Globus pallidus (tissue), 1 donor: ENCODE measurements around the gene CLCN4.

ENCODE experiments used
- DNase-seq: peaks from one replicate; pipeline ENCODE4 v3.0.0-alpha.2; 2015; ENCODE audit warnings: low spot score

Gene CLCN4

GRCh38 chrX:10156199-10157031, at the start of gene CLCN4:
TSS of gene CLCN4 (plus strand) at chrX:10156975. CDS start at chrX:10185033, 28,058 bp downstream.
- DNase-seq = peak; percentile 83

- DNase-seq = no peak
These were observed 49.3 kb upstream of the CLCN4 start for GRCh38 chrX:10107483-10107882.

GRCh38 chrX:10108288-10108687, 48.5 kb upstream of the CLCN4 start:
- DNase-seq = no peak

GRCh38 chrX:10109695-10110094, 47.1 kb upstream of the CLCN4 start:
- peak; percentile 81 for DNase-seq

DNA sequence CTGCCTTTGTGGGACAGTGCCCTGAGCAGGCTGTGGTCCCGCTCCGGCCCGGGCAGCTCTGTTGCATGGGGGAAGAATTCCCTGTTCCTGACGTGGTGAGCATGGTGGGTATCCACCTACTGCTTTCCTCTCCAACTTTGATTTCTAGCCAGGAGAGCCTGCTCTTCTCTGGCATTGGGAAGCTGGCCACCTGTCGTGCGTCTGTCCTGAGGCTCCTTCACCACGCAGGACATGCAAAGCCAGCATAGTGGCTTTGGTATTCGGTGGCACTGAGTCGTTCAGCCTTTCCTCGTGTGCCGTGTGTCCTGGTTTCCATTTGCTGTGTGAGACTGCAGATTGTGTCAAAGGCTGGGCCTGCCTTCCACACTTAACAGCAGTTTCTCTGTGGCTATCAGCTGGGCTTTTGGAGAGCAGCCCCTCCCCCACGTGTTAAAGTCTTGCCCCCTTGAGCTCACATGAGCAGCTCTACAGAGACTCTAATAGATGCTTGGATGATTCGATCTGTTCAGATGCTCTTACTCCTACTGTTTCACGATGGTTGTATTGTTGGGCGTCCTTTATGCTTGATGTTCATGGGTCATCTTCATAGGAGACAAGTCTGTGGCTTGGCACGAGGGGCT, 46.3 kb upstream of the CLCN4 start:
- no peak for DNase-seq

- DNase-seq = no peak
These were observed 45.8 kb upstream of the CLCN4 start for GRCh38 chrX:10110984-10111363.

DNA sequence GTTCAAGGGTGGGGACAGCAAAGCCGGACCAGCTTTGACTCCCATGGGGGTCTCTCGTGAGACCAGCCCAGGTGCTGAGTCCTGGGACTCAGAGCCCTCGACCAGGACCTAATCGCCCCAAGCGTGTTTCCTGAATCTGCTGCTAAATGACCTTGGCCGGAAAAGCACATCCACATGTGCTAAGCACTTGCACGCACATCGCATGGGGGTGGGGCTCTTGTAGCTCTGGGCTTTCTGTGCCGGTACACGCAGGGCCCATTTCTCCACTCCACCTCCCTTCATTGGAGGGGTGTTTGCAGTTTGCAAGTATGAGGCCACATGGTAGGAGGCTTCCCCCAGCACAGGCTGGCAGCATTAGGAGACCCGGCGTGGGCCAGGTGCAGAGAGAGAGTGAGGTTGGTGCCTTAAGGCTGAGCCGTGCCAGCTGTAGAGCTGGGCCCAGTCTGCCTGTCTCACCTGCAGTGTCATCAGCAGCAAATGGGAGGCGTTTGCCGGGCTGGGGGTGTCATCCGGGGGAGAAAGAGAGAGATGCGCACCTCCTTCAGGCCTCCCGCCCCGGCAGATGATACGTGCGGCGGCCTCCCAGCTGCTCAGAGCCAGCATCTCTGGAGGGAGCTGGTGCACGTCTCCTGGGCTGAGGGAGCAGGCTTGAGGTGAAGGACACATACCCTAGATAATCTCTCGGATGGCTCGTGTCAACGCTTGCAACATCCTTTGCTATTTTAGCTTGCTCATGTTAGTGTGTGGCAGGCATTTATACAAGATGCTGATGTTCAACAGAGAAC, 45.2 kb upstream of the CLCN4 start:
- no peak for DNase-seq

DNA sequence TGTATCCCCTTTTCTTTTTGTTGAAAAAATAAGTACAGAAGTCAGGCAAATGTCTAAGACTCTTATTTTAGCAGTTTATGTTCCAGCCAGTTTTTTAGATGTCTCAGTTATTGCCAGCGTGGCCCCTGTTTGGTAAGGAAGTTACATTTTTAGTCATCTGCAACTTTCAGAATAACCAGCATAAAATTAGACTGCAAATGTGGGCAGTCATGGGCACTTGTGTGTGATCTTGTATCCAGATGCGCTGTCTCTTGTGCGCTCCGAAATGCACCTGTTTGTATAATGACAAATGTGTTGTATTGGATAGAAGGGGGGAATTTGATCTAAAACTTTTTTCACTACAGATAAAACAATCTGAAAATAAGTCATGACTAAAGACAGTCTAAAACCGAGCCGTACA, 44.3 kb upstream of the CLCN4 start:
- no peak for DNase-seq

GRCh38 chrX:10115082-10115481, 41.7 kb upstream of the CLCN4 start:
- DNase-seq = no peak

DNA sequence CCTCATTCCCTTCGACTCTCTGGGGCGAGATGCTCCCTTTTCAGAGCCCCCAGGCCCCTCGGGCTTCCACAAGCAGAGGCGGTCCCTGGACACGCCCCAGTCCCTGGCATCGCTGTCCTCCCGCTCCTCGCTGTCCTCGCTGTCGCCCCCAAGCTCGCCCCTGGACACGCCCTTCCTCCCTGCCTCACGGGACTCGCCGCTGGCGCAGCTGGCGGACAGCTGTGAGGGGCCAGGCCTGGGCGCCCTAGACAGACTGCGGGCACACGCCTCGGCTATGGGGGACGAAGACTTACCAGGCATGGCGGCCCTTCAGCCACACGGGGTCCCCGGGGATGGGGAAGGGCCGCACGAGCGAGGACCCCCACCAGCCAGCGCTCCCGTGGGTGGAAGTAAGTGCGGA, 39.5 kb upstream of the CLCN4 start:
- DNase-seq = no peak

- DNase-seq = no peak
These were observed 38.9 kb upstream of the CLCN4 start for GRCh38 chrX:10117864-10118377.

DNA sequence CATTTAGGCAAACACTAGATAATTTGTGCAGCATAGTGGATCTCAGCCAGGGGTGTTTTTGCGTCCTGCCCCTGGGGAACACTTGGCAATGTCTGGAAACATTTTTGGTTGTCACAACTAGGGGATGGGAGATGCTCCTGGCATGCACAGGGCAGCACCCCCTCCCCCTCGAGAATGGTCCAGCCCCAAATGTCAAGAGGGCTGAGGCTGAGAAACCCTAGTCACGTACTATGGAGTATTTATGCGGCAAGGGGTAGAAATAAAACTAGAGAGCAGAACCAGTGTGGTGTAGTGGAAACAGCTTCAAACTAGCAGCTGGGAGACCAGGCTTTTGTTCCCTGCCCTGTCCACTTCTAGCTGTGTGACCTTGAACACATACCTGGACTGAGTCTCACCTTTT, 38.2 kb upstream of the CLCN4 start:
- DNase-seq = no peak

GRCh38 chrX:10119399-10119990, 37.3 kb upstream of the CLCN4 start:
- DNase-seq = peak; percentile 77

DNA sequence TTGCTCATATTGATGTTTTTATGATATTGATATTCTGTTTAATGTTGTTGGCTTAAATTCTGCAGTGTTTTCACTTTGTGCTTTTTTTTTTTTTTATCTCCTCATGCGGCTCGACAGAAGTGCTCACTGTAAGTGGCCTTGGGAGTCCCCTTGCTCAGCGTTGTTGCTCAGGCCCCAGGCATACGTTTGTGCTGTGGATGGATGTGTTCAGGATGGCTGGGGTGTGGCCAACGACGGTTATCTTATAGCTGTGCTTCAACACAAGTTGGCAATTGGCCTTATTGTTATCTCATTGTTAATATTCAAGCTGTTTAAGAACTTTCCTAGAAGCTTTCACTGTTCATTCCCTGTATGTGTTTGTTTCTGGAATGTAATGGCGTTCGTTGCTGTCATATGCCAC, 36.4 kb upstream of the CLCN4 start:
- DNase-seq = no peak

GRCh38 chrX:10120828-10121227, 35.9 kb upstream of the CLCN4 start:
- no peak for DNase-seq

- DNase-seq = no peak
These were observed 35.0 kb upstream of the CLCN4 start for GRCh38 chrX:10121787-10122186.

DNA sequence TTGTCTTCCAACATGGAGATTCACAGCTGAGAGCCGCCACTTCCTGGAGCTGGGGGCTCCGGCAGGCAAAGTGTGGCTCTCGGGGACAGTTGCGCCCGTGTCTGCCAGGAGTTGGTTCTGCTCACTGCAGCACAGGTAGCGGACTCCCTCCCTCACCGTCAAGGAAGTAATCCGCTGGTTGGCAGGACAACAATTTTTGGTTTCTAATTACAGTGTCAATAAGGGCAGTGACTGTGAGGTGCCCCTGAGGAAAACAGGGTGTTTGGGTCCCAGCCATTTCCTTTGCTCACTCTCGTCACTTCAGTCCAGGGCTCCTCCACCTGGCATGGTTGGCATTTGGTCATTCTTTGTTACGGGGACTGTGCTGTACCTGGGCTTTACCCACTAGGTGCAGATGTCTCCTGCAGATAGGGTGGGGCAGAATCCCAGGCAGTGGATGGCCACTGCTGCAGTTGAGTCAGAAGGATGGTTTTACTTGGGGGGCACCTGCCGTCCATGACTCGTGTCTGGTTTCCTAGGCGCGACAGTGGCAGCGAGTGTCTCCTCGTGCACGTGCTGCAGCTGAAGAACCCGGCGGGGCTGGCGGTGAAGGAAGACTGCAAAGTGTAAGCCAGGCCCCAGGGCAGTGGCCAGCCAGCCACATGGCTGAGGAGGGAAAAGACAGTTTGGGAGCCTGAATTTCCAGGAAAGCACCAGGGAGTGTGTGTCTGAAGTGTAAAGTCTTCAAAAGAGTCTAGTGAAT, 32.1 kb upstream of the CLCN4 start:
- DNase-seq = no peak

- no peak for DNase-seq
These were observed 31.5 kb upstream of the CLCN4 start for GRCh38 chrX:10125248-10125615.

- no peak for DNase-seq
These were observed 30.7 kb upstream of the CLCN4 start for GRCh38 chrX:10126044-10126443.

GRCh38 chrX:10126834-10127233, 29.9 kb upstream of the CLCN4 start:
- no peak for DNase-seq

- DNase-seq = no peak
These were observed 28.4 kb upstream of the CLCN4 start for GRCh38 chrX:10128386-10128785.

DNA sequence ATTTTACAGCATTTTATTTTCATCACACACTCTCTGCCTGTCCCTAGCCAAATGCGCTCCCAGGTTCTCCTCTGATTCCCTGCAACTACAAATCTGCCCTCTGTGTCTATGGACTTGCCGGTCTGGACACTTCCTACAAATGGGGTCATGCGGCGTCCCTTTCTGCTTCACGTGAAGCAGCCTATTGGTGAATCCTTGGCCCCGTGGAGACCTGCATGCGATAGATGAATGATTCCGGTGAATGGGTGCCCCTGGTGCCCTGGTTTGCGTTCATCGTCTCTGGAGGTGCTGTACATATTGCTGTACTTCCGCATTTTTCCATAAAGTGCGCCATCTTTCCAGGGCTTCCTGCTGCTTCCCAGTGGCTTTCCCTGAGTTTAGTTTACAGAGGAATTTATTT, 27.5 kb upstream of the CLCN4 start:
- no peak for DNase-seq
